ENCODE measurements around the gene FAM163B.

FAM163B gene

GRCh38 chr9:133532937-133533668 is 76.1 kb downstream of the FAM163B start (continued):
- TF ChIP-seq ZNF792 (tag by site-specific recombination; IDR thresholded peaks at IDR 0.05) (0 out of 2 replicates have a peak, but pooled peaks have one; percentile 32), ZBTB10 (tag by site-specific recombination; IDR thresholded peaks at IDR 0.05) (peak; percentile 63; the same call in 1 of the 2 replicates), ZNF624 (tag by site-specific recombination; IDR thresholded peaks at IDR 0.05) (no peak), SP2 (tag by site-specific recombination; IDR thresholded peaks at IDR 0.05) (no peak), ZNF488 (tag by site-specific recombination; IDR thresholded peaks at IDR 0.05) (no peak), MYNN (tag by site-specific recombination; IDR thresholded peaks at IDR 0.05; ENCODE audit: borderline replicate concordance) (no peak), ZNF704 (tag by site-specific recombination; IDR thresholded peaks at IDR 0.05) (no peak), ZNF133 (tag by site-specific recombination; IDR thresholded peaks at IDR 0.05) (no peak), SCRT1 (tag by site-specific recombination; IDR thresholded peaks at IDR 0.05; ENCODE audit: borderline replicate concordance) (peak; percentile 96), ZNF514 (tag by site-specific recombination; IDR thresholded peaks at IDR 0.05) (no peak), ZNF639 (tag by site-specific recombination; IDR thresholded peaks at IDR 0.05) (peak; percentile 68; the same call in 1 of the 2 replicates), TRIM28 (IDR thresholded peaks at IDR 0.05; ENCODE audit: borderline replicate concordance, low read length) (0 out of 2 replicates have a peak, but pooled peaks have one; percentile 31), ZNF701 (tag by site-specific recombination; IDR thresholded peaks at IDR 0.05) (no peak), ZNF48 (tag by site-specific recombination; IDR thresholded peaks at IDR 0.05) (no peak), ZNF610 (tag by site-specific recombination; IDR thresholded peaks at IDR 0.05; ENCODE audit: borderline replicate concordance) (no peak), HOXD13 (CRISPR knock-in tag; IDR thresholded peaks at IDR 0.05; ENCODE audit: borderline replicate concordance) (no peak), ZNF155 (tag by site-specific recombination; IDR thresholded peaks at IDR 0.05) (no peak), ZFP3 (tag by site-specific recombination; IDR thresholded peaks at IDR 0.05; ENCODE audit: low read depth) (no peak), ZNF112 (tag by site-specific recombination; IDR thresholded peaks at IDR 0.05) (no peak), ELK4 (IDR thresholded peaks at IDR 0.05; ENCODE audit: borderline replicate concordance, low read depth, low read length) (no peak), ZSCAN18 (tag by site-specific recombination; IDR thresholded peaks at IDR 0.05) (peak; percentile 85; the same call in 1 of the 2 replicates), SETDB1 (IDR thresholded peaks at IDR 0.05; ENCODE audit: insufficient read length, low read length) (no peak), MZF1 (tag by site-specific recombination; IDR thresholded peaks at IDR 0.05; ENCODE audit: borderline replicate concordance) (no peak), ZNF677 (tag by site-specific recombination; IDR thresholded peaks at IDR 0.05) (no peak), ZNF16 (tag by site-specific recombination; IDR thresholded peaks at IDR 0.05; ENCODE audit: low read depth) (no peak), ZFP41 (tag by site-specific recombination; IDR thresholded peaks at IDR 0.05; ENCODE audit: borderline replicate concordance) (no peak), ZNF223 (tag by site-specific recombination; IDR thresholded peaks at IDR 0.05) (no peak), ZNF140 (tag by site-specific recombination; IDR thresholded peaks at IDR 0.05) (no peak), ZNF37A (tag by site-specific recombination; IDR thresholded peaks at IDR 0.05) (no peak), ZNF157 (tag by site-specific recombination; IDR thresholded peaks at IDR 0.05) (no peak), ZNF501 (tag by site-specific recombination; IDR thresholded peaks at IDR 0.05) (no peak), ZNF302 (tag by site-specific recombination; IDR thresholded peaks at IDR 0.05; ENCODE audit: low read depth) (0 out of 2 replicates have a peak, but pooled peaks have one; percentile 20)
